HG02870 (cell line): ENCODE measurements around the gene HDAC7.
A peak's percentile ranks its signal among the peaks of the same experiment; 100 is the strongest.

Source experiments
- ATAC-seq: cut with Tn5 transposase; IDR thresholded peaks from one replicate; pipeline ENCODE4 v1.9.1; 2021; ENCODE audit warnings: mild to moderate bottlenecking, moderate library complexity; ENCODE audit not compliant: unreplicated experiment

Gene HDAC7

DNA sequence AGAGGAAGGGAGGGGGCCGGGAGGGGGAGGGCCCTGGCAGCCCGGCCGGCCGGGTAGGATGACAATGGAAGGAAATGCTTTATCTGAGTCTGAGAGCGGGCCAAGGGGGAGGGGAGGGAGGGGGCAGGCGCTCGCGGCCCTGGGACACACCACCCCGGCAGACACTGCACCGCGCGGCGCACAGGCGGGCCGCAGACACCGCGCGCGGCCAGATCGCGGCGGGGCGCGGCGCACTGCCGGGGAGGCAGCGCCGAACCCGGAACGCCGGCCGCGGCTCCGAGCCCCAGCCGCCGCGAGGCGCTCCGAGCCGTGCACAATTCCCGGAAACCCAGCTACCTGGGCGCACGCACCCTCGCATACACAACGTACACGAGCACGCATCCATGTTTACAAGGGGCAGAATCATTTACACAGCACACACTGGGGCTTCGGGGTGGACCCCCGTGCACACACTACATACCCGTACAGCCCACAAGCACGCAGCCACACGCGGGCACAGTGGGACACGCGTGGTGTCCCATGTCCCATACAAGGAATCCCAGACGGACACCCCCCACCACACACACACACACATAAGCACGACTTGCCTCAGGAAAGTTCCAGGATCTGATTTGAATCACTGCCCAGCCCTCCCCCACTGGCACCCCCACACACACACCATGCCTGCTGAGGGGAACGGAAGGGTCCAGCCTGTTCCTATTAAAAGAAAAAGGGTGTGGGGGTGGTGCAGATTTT lies at the start of gene HDAC7:
TSS of gene HDAC7 (minus strand) at position 8 of the 735 bp plus-strand sequence. CDS start 118 bp downstream, outside the sequence.
- peak; percentile 35 for ATAC-seq

- ATAC-seq = peak; percentile 72
Observed at GRCh38 chr12:47868552-47869031, 48.9 kb upstream of the HDAC7 start.

GRCh38 chr12:47868041-47868440 lies 48.3 kb upstream of the HDAC7 start:
- peak; percentile 6 for ATAC-seq

- no peak for ATAC-seq
Observed at GRCh38 chr12:47867495-47867941, 47.8 kb upstream of the HDAC7 start.

DNA sequence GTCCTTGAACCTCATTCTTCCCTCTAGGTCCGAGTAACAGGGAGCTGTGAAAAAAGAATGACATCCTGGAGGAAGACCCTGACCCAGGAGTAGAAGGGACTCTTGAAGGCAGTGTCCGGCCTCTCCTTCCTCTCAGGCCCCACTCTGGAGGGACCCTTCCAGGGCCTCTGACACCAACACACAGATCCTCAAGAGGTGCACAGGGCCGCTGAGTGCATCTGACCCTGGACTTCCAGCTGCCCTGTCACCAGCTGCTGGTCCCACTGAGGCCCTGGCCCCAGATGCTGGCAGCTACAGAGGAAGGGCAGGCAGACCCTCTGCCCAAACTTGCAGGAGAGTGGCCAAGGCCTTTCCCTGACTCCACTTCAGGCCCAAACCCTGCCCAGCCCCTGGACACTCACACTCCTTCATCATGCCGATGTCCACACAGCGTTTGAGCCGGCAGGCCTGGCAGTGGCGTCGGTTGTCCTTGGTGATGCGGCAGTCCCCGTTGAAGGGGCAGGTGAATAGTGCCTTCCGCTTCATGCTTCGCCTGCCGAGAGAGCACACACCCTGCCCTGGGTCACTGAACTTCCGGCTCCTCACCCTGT lies 45.0 kb upstream of the HDAC7 start:
- no peak for ATAC-seq

DNA sequence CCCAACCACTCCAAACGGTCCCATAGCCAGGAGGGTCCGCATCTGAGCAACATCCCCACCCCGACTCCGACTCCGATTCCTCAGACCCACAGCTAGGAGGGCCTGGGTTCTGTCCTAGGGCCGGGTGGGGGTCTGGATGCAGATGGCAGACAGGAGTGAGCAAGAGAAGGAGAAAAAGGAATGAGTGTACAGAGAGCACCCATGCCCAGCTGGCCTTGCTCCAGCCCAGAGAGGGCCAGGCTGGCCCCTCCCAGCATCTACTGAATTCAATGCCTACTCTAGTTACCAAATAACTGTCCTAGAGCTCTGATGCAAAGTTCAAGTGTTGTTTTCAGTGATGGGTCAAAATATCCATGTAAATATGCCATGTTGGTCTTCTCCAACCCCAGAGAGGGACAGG lies 44.3 kb upstream of the HDAC7 start:
- no peak for ATAC-seq

DNA sequence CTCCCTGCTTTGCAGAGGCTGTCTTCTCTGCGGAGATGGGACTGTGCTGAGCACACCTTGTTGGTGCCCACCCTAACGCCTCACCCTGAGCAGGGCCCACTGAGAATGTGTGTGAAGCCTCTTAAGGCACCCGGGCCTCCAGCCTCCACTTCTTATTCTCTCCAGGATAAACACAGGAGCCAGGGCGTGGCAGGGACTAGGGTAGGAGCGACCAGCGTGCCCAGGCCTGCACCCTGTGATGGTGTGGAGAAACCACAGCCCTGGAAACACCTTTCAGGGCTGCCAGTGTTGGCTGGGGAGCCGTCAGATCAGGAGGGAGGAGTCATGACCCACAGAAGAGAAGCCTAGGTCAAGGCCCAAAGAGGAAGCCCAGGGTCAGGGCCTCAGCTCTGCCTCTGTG lies 43.8 kb upstream of the HDAC7 start:
- ATAC-seq = no peak

GRCh38 chr12:47862881-47863280 lies 43.2 kb upstream of the HDAC7 start:
- no peak for ATAC-seq

- no peak for ATAC-seq
Observed at GRCh38 chr12:47862167-47862750, 42.6 kb upstream of the HDAC7 start.

- ATAC-seq = no peak
Observed at GRCh38 chr12:47860873-47861272, 41.2 kb upstream of the HDAC7 start.

DNA sequence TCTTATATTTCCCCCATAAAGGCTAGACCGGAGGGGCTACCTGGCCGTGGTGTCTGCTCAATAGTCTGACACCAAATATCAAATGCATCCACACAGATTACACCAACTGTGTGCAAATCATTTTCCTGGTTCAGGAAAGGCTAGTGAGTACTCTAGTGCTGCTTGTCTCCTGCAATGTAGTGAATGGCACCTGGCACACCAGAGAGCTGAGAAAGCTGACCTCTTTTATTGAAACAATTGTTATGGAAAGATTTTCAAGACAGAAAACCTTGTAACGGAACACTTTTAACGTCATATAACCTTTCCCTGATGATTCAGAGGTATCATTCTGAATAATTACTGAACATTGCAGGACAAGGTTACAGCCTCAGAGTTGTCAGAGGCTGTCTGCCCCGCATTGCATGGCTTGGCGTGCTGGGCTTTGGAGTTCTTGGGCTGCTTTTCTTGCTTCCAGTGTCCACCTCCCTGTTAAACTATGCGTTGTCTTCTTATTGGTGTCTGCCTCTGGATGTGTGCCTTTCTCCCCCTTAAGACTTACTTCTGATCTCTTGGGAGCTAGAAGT lies 40.7 kb upstream of the HDAC7 start:
- ATAC-seq = no peak

DNA sequence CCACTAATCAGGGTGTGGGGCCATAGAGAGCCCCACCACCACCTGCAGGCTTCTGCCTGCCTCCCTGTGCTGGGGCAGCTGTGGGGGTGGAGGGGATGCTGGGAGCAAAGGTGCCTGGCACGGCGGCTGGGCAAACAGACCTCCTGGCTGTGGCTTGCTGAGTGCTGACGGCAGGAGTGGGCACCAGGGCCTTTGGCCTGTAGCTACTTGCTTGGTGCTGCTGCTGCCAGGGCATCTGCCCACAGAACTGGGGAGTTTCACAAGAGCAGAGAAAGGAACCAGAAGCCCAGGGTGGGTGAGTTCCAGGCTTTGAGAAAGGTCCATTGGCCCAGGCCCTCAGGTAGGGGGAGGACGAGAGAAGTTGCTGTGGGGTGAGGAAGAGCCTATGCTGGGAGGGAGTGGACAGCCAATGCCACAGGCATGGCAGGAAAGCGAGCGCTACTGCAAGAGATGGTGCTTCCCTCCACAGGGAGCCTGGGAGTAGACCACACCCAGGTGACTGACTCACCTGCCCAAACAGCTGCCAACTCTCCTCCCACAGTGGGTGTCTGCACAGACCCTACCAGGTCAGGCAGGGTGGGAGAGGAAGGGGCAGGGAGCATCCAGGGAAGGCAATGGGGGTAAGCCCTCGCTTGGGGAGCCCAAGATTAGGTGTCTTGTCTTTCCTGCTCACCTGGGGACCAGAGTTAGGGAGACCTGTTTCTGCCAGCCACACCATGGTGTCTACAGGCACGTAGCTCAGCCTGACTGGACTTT lies 39.0 kb upstream of the HDAC7 start:
- no peak for ATAC-seq

- no peak for ATAC-seq
Observed at GRCh38 chr12:47856721-47857575, 37.2 kb upstream of the HDAC7 start.

GRCh38 chr12:47856094-47856493 lies 36.4 kb upstream of the HDAC7 start:
- ATAC-seq = no peak

- ATAC-seq = no peak
Observed at GRCh38 chr12:47855502-47855901, 35.8 kb upstream of the HDAC7 start.

GRCh38 chr12:47854531-47854930 lies 34.8 kb upstream of the HDAC7 start:
- ATAC-seq = no peak

DNA sequence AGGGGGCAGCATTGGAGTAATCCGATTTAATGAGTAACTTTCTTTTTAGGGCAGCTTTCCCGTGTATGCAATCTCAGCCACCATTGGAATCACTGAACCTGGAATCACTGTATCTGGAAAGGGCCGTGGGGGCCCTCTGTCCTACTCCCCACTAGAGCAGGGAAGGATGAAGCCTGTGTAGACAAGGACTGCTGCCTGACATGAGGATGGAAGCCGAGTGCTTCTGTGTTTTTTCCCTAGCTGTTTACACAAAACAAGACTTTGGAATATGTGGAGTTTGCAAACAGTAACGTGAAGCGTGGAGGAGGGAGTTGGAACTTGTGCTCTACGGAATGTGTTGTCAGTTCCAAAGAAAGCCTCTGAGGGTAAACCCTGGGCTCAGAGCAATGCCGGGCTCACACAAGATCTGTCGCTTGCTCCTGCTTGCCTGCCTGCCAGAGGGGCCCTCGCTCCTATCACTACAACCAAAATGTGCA lies 32.4 kb upstream of the HDAC7 start:
- no peak for ATAC-seq

DNA sequence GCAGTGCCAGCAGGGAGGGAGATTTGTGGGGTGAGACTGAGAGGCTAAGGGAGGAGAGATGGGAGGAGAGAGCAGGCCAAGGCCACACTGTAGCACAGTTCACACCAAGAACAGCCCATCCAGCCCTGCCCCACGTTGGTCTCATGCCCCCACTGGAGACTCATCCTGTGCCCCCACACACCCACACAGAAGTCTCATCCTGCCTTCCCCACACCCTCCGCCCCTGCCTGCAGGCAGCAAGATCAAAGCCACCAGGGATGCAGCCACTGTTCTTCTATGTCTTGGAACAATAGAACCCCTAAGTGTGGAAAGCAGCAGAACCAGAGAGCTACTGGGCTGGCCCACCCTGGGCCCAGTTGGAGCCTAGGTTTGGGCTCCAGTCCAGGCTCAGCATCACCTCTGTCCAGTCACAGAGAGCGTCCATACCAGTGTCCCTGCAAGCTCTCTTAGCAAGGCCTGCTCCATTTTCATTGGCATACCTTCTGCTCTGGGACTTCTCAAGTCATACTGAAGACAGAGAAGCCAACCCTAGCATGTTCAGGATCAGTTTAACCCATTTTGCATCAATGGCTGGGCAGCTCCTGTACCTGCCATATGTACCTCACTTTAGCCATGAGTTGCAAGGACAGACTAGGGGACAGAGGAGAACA lies 31.7 kb upstream of the HDAC7 start:
- no peak for ATAC-seq
